Tongue (tissue), 2 donors: ENCODE data around the gene PLXNC1. TPM values are rescaled to one million over a fixed set of nuclear protein-coding genes. Genes with fewer than 3 reads are reported as not detected.
A peak's percentile ranks its signal among the peaks of the same experiment; 100 is the strongest.
"Not testable (repeated sequence)": the region's sequence is repeated elsewhere in the genome, so short reads cannot be mapped to it uniquely, and the experiment has no call there.

Source experiments
- DNase-seq: peaks from one replicate; pipeline ENCODE4 v3.0.0-alpha.2; 2015
- total RNA-seq: library from RNA; depleted of rRNA; stranded (reverse); fragments of >200 nt; gene quantifications from one replicate; pipeline ENCODE4 v1.2.3, GENCODE V29; 2014

The PLXNC1 gene
- total RNA-seq, 1 donor from 2014 or later: 13.4 TPM

DNA sequence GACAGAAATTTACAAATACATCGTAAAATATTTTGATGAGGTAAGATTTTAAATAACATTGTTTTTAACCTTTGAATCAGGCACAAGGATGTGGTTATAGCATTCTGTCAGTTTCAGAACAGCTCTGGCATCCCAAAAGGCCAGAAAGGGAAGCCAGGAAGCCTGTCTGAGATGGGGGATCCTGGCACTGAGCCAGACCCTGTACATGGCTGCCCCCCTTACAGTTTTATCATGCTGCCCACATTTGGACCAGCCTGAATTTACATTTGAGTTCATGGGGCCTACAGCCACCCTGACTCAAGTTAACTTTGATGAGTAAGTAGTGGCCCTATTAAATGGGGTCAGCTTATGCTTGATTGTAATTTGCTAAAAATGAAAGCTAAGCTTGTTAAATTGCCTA is 155.6 kb downstream of the PLXNC1 start:
- no peak for DNase-seq

DNA sequence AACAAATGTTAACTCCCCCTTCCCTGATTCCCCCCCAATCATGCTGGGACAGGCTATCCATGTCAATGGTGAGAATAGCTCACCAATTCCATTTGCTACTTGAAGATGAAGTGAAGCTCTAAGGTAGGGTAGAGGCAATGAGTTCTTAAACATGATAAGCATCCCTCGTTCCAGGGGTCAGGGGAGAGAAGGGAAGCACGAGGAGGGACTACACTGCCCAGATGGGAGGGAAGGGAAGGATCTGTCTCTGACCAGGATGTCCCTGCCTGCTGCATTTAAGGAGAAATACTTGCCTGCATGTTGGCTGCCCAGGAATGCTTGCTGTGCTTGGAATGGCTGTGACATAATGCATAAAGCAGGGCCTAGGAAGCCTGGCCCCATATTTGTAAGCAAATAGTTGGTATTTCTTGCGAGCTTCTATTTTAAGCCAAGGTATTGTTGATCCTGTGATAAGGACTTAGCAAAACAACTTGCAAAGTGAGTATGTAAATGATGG is 156.2 kb downstream of the PLXNC1 start:
- DNase-seq: peak; percentile 20

DNA sequence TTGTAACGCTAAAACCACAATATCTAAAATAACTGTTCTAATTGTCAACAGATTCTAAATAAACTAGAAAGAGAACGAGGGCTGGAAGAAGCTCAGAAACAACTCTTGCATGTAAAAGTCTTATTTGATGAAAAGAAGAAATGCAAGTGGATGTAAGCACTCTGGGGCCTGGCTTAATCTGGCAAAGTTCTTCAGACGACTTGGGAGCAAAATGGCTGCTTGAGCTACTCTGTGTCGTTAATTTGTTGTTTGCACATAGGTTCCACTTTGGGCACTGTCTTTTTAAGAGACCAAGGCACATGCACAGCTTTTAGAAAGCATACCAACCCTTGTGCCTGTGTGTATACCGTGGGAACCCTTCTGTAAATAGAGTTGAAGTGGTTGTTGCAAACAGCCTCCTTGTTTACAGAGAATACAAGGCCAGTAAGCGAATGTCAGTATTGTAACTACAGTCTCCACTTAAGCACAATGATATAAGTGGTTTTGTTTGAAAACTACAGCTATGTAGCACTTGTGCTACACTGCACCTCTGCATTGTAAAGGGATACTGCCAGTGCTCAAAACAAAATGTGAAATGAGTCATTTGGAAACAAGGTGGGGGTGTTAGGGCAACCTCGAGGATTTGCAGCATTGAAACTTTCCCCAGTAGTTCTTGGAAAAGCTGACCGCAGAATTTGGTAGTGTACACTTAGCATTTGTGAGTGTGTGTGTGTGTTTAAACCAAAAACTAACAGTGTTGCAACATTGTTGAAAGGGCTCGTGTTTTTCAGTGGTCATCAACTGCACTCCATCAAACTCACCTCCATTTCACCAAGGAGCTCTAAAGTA is 157.0 kb downstream of the PLXNC1 start:
- no peak for DNase-seq

DNA sequence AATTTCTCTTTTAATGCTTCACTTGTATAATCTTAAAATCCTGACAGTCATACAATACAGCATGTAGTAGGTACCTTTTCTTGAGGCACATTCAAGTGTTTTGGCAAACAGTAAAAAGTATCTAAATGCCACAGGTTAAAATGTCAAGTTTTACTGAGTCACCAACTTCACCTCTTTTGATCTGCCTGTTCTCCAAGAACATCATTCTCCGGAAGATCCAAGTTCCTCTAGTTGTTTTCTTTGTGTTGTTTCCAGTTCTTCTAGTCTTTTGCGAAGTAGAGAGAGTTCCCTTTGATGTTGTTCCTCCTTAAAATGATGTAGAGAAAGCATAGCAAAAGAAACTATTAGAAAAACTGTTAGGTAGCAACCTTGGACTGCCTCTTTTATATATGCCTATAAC is 160.2 kb downstream of the PLXNC1 start:
- no peak for DNase-seq

DNA sequence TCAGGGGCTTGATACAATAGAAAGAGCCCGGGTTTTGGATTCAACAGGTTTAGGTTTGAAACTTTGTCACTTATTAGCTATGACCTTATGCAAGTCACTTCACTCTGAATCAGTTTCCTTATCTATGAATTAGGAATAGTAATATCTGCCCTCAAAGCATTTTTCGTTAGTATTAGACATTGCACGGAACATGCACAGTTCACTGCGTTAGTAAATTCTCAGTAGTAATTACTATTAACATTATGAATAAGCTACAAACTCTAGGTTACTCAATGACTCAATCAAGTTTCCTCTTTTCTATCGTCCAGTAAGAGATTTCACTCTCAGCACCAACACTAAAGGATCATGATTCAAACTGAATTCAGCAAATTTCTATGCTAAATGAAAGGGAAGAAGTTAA is 161.0 kb downstream of the PLXNC1 start:
- DNase-seq: no peak

DNA sequence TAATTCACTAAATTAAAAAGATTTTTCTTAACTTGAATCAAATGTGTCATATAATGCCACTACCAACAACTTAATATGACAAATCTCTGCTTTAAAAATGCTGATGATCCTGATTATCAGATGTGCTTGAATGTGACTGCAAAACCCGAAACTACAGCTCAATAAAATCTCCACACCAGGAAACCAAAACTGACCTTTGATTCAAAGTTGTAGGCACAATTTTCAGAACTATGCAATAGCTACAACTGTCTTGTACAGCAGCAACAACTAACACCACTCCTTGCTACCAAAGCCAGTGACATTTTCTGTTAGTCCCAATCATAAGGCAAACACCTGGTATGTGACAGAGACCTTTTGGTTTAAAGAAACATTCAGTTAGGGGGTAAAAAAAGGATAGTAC is 164.0 kb downstream of the PLXNC1 start:
- DNase-seq: no peak

DNA sequence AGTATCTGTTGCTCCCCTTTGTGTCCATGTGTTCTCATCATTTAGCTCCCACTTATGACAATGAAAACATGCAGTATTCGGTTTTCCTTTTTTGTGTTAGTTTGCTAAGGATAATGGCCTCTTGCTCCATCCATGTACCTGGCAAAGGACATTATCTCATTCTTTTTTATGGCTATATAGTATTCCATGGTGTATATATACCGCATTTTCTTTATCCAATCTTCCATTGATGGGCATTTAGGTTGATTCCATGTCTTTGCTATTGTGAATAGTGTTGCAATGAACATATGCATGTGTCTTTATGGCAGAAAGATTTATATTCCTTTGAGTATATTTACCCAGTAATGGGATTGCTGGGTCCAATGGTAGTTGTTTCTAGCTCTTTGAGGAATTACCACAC is 168.2 kb downstream of the PLXNC1 start:
- DNase-seq: not testable (repeated sequence)

DNA sequence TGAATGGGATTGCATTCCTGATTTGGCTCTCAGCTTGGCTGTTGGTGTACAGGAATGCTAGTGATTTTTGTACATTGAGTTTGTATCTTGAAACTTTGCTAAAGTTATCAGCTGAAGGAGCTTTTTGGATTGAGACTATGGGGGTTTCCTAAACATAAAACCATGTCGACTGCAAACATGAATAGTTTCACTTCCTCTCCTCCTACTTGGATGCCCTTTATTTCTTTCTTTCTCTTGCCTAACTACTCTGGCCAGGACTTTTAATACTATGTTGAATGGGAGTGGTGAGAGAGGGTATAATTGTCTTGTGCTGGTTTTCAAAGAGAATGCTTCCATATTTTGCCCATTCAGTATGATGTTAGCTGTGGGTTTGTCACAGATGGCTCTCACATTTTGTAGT is 169.8 kb downstream of the PLXNC1 start:
- DNase-seq: no peak

DNA sequence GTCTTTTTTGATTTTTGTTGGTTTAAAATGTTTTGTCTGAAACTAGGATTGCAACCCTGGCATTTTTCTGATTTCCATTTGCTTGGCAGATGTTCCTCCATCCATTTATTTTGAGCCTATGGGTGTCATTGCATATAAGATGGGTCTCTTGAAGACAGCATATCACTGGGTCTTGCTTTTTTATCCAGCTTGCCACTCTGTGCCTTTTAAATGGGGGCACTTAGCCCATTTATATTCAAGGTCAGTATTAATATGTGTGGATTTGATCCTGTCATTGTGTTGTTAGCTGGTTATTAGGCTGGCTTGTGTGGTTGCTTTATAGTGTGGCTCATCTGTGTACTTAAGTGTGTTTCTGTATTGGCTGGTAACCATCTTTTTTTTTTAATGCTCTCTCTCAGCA is 171.7 kb downstream of the PLXNC1 start:
- DNase-seq: no peak

DNA sequence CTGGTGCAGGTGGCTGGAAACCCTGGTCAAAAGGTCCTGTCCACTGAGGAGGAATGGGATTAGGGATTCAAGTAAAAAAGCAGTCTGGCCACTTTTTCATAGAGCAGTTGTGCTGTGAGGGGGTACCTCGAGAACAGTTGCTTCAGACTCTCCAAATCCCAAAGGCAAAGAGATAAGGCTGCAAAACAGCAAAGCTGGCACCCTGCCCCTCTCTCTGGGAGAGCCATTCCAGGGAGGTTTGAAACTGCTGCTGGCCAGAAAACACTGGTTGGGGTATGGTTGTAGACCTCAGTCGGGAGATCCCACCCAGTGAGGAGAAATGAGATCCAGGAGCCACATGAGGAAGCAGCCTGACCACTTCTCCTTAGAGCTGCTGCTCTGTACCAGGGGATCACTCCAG is 174.0 kb downstream of the PLXNC1 start:
- DNase-seq: no peak

DNA sequence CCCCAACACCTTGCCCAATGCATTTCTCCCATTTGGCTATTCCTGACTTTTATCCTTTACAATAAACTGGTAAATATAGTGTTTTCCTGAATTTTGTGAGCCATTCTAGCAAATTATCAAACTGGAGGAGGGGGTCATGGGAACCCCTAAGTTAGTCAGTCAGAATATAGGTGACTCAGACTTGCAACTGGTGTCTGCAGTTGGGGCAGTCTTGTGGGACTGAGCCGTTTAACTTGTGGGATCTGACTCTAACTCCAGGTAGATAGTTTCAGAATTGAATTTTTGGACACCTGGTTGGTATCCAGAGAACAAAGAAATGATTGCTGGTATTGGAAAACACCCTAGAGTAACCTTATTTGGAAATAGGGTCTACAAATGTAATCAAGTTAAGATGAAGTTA is 177.9 kb downstream of the PLXNC1 start:
- no peak for DNase-seq

DNA sequence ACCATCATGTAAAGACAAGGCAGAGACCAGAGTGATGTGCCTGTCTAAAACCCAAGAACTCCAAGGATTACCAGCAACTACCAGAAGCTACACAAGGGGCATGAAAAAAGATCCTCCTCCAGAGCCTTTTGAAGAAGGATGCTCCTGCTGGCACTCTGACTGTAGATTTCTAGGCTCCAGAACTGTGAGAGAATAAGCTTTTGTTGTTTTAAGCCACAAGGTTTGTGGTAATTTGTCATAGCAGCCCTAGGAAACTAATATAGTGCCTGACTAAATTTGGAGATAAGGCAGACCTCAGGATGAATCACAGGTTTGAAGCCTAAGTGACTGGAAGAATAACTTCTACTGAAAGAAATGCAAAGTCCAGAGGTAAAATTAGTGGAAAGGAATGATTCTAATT is 178.3 kb downstream of the PLXNC1 start:
- no peak for DNase-seq

DNA sequence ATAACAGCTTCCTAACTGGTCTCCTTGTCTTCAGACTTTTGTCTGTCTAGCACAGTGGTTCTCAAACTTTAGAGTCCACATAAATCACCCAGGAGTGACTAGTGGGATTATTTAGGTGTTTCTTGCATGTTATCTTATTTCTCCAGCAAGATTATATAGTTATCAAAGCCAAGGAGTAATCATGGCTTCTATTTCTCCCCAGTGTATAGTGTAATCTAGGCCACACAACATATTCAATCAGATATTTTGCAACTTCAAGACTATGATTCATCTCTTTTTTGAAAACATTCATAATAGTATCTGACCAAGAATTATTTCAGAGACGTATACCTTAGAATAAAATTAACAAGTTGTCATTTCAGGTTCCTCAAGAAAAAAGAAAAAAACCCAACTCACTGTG is 179.4 kb downstream of the PLXNC1 start:
- no peak for DNase-seq

DNA sequence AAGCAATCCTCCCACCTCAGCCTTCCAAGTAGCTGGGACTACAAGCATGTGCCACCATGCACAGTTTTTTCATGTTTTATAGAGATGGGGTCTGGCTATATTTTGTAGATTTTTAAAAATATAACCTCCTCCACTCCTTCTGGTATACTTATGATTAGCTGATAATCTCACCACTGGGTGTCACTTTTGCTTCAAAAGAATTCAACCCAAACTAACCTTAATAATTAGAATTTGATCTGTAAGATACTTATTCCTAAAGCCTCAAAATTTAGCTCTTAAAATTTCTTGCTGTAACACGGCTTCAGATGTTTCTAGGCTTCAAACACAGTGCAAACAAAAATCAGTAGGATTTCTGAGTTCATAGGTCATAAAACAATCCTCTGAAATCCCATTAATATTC is 181.0 kb downstream of the PLXNC1 start:
- no peak for DNase-seq

DNA sequence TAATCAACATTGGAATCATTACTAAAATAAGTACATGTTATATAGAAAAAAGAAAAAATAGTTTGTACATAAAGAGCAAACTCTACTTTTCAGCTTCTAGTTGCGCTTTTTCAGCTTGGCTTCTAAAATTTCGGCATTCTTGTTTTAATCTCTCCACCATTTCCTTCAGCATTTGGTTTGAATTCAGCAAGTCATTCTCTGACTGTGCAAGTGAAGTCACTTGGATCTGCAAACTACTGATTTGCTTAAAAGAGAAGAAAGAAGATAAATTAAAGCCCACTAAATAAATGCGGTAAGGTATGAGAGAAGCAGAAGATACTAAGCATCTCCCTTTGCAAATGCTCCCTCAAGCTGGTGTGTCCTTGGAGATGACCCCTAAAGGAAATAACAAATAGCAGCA is 185.0 kb downstream of the PLXNC1 start:
- DNase-seq: no peak

DNA sequence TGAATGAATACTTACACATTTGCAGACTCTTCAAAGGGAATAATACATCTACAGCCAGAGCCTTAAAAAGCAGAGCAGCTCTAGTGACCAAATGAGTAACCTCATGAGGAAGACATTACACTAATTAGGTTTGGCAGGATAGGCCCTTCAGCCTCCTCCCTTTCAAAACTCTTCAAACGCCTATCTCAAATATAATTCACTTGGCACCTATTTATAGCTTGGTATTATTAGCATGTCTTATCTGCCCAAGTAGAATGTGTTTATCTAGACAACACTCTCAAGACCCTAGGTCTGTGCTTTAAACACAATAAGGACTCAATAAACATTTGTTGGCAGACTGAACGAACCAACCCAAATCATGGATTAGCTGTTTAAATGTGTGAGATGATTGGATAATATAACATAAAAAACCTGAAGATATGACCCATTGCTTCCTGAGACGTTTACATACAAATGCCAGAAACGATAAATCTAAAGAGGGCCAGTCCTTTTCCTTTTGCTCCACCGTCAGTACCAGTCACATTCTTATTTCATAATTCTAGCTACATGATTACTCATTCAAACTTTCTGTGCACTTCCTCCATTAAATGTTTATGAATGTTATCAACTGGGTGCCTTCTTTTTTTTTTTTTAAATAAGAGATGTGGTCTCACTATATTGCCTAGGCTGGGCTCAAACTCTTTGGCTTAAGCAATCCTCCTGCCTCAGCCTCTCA is 188.0 kb downstream of the PLXNC1 start:
- peak; percentile 5 for DNase-seq

DNA sequence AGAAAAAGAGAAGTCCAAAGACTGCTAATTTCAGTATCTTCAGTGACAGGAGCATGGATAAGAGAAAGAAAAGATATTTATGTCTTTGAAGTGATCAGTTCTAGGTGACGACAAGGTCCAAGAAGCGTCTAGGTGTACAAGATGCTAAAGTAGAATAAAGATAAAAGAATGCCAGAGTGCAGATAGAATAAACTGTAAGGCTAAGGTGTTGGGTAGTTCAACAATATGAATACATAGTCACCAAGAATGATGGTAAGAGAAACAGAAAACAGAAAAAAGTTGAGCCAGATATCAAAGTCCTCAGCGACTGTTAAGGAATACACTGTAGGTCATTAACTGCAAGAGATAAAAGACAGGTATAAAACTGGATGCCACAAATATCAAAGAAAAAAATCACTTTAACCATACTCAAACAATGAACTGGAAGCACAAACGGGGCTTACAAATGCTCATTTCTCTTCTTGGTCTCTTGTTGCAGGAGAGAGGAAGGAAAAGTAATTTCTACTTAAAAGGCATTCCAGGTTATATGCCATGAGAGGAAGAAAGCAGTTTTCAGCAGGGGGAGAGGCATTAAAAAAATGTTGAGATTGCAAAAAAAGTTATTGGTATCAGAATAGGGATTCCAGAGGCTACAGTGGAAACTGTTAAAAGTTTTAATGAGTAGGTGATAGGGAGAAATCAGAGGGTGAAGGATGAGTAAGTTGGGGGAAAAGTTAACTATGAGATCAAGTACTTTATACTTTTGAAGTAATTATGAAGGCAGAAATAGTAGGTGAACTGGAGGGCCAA is 189.8 kb downstream of the PLXNC1 start:
- no peak for DNase-seq

DNA sequence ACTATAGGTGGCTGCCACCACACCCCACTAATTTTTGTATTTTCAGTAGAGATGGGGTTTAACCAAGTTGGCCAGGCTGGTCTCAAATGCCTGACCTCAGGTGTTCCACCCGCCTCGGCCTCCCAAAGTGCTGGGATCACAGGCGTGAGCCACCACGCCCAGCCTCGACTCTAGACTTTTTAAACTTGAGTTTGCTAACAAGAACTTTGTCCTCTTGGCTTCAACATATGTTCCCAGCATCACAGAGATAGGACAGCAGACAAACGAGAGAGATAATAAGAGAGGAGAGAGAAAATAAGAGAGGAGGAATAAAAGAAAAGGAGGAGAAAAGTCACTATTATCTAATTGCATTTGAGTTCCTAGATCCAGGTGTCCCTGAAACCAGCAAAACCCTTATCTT is 192.2 kb downstream of the PLXNC1 start:
- no peak for DNase-seq

DNA sequence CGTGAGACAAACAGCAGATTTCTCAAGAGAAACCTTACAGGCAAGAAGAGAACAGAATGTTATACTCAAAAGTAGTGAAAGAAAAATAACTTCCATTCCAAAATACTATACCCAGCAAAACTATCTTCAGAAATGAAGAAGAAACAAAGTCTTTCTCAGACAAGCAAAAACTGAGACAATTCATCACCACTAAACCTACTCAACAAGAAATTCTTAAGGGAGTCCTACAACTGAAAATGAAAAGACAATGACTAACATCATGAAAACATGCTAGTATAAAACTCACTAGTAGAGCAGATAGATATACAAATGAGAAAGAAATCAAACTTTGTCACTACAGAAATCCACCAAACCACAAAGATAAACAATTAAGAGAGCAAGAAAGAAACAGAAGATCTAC is 204.8 kb downstream of the PLXNC1 start:
- no peak for DNase-seq
